HL-60/S4 treated with phorbol 12-myristate 13-acetate at 8.2 ng/mL for 4 days and 3 days (cell line): ENCODE results near the gene AGBL1.

Experiments
- in situ Hi-C: fragments of 300-500 bp; cut with MboI; formaldehyde crosslinking; loops from 2 replicates; pipeline ENCODE4 v1.15.0; 2022; ENCODE audit warnings: low sequenced_read_pairs

The AGBL1 gene

GRCh38 chr15:86905625-86906256 lies 826.1 kb downstream of the AGBL1 start:
- in situ Hi-C loops = no loop called here

- in situ Hi-C loops = no loop called here
Measured at GRCh38 chr15:86906376-86906775, 826.7 kb downstream of the AGBL1 start.

- in situ Hi-C loops = no loop called here
Measured at GRCh38 chr15:86911022-86911421, 831.4 kb downstream of the AGBL1 start.

- in situ Hi-C loops = no loop called here
Measured at GRCh38 chr15:86912661-86913060, 833.0 kb downstream of the AGBL1 start.

GRCh38 chr15:86915811-86916331 lies 836.2 kb downstream of the AGBL1 start:
- in situ Hi-C loops = no loop called here

GRCh38 chr15:86916671-86917360 lies 837.1 kb downstream of the AGBL1 start:
- in situ Hi-C loops = no loop called here

- in situ Hi-C loops = no loop called here
Measured at GRCh38 chr15:86917361-86917671, 837.6 kb downstream of the AGBL1 start.

- in situ Hi-C loops = no loop called here
Measured at GRCh38 chr15:86919581-86919980, 839.9 kb downstream of the AGBL1 start.

GRCh38 chr15:86929461-86929860 lies 849.8 kb downstream of the AGBL1 start:
- in situ Hi-C loops = no loop called here

- in situ Hi-C loops = no loop called here
Measured at GRCh38 chr15:86932456-86932855, 852.8 kb downstream of the AGBL1 start.

GRCh38 chr15:86935841-86936240 lies 856.2 kb downstream of the AGBL1 start:
- in situ Hi-C loops = no loop called here

GRCh38 chr15:86942285-86942684 lies 862.6 kb downstream of the AGBL1 start:
- in situ Hi-C loops = no loop called here

GRCh38 chr15:86948719-86949118 lies 869.0 kb downstream of the AGBL1 start:
- in situ Hi-C loops = no loop called here

GRCh38 chr15:86959254-86959653 lies 879.6 kb downstream of the AGBL1 start:
- in situ Hi-C loops = no loop called here

- in situ Hi-C loops = no loop called here
Measured at GRCh38 chr15:86961669-86962068, 882.0 kb downstream of the AGBL1 start.

- in situ Hi-C loops = no loop called here
Measured at GRCh38 chr15:86964271-86964670, 884.6 kb downstream of the AGBL1 start.

GRCh38 chr15:86968244-86968643 lies 888.6 kb downstream of the AGBL1 start:
- in situ Hi-C loops = no loop called here

GRCh38 chr15:86969364-86969763 lies 889.7 kb downstream of the AGBL1 start:
- in situ Hi-C loops = no loop called here

- in situ Hi-C loops = no loop called here
Measured at GRCh38 chr15:86973284-86973844, 893.7 kb downstream of the AGBL1 start.

GRCh38 chr15:86988033-86988432 lies 908.4 kb downstream of the AGBL1 start:
- in situ Hi-C loops = no loop called here

- in situ Hi-C loops = no loop called here
Measured at GRCh38 chr15:87021751-87022150, 942.1 kb downstream of the AGBL1 start.

GRCh38 chr15:87031540-87032230 lies 952.0 kb downstream of the AGBL1 start:
- in situ Hi-C loops = no loop called here
